Coronary artery (tissue), 2 donors: Measurements from ENCODE around the gene RBM7.

ENCODE experiments used
- DNase-seq: peaks from one replicate; pipeline ENCODE4 v3.0.0-alpha.2; 2017; ENCODE audit warnings: low spot score
- H3K27ac ChIP-seq, 2 donors: fragments of 200-600 bp; sonication (generic); one replicate each; pipeline ENCODE4 v1.5.1; 2016 to 2019
- H3K4me3 ChIP-seq: fragments of 200-600 bp; sonication (generic); 2 replicates; pipeline ENCODE4 v1.5.1; 2016; ENCODE audit warnings: mild to moderate bottlenecking, moderate library complexity
- TF ChIP-seq, protein P1 (sequence below): fragments of 200-600 bp; sonication (generic); IDR thresholded peaks from one replicate; pipeline ENCODE4 v1.5.1; 2019; ENCODE audit warnings: antibody characterized with exemption

The RBM7 gene

DNA sequence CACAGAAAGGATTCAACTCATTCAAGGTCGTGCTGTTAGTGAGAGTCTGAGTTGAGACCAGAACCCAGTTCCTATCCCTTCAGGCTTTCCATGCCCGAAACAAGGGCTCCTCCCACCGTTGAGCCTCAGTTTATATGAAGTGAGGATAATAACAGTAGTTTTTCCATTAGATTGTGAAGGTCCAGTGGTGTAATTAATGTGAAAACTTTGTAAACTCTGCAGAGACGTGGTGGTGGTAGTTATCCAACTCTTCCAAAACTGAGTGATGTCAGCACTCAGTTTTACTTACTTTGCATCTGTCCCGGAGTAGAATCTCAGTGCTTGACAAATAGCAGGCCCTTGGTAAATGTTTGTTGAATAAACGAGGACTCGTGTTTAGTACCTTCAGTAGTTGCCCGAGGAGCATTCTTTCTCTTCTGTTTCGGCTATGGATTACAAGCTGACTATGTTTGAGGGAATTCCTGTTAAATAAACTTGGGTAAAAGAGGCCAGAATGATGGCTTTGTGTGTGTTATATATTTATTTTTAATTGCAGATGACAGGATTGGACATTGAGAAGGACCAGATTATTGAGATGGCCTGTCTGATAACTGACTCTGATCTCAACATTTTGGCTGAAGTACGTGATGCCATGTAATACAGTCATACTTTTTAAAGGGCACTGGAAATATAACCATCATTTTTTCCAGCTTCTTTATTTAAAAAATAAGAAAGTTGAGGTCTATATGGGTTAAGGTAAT lies 39.8 kb downstream of the RBM7 start:
- peak overlapping the region; percentile 77 to 88 for H3K27ac ChIP-seq
- TF ChIP-seq, protein P1, sequence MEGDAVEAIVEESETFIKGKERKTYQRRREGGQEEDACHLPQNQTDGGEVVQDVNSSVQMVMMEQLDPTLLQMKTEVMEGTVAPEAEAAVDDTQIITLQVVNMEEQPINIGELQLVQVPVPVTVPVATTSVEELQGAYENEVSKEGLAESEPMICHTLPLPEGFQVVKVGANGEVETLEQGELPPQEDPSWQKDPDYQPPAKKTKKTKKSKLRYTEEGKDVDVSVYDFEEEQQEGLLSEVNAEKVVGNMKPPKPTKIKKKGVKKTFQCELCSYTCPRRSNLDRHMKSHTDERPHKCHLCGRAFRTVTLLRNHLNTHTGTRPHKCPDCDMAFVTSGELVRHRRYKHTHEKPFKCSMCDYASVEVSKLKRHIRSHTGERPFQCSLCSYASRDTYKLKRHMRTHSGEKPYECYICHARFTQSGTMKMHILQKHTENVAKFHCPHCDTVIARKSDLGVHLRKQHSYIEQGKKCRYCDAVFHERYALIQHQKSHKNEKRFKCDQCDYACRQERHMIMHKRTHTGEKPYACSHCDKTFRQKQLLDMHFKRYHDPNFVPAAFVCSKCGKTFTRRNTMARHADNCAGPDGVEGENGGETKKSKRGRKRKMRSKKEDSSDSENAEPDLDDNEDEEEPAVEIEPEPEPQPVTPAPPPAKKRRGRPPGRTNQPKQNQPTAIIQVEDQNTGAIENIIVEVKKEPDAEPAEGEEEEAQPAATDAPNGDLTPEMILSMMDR, result no peak
- peak overlapping the region; percentile 94 for H3K4me3 ChIP-seq
- no peak for DNase-seq

DNA sequence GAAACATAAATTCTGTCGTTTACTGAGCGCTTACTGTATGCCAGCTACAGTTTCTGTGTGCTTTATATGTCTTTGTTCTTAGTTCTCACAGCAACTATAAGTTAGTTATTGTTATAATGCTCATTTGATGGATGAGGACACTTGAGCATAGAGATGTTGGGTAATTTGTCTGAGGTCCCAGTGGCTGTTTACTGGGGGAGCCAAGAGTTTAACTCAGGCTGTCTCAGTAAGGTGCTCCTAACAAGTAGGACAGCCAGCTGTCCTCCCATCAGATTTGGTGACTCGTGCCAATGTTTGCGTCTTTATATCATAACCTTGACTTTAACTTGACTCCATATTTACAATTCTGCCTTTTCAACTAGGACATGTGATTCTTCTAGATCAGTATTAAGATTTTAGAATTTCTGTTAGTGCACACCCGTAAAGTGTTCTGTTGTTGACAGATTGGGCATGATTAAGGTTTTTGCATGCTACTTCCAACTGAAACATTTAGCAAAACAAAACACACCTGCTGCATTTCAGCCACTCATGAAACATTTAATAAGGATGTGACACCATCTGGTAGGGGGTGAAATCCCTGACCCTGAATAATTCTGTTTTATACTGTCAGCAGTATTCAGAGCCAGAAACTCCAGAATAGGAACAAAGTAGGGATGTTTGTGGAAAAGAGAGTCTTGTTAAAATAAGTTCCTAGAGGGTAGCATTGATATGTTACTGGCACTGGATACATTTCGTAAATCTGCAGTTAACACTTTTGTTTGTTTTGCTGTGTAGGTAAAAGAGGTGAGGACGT lies 40.7 kb downstream of the RBM7 start:
- TF ChIP-seq, protein P1, result no peak
- peak overlapping the region; percentile 4 to 77 for H3K27ac ChIP-seq
- no peak for DNase-seq
- peak overlapping the region; percentile 94 for H3K4me3 ChIP-seq

GRCh38 chr11:114441921-114442320 lies 41.5 kb downstream of the RBM7 start:
- Histone ChIP-seq H3K27ac (no peak overlapping the region), H3K4me3 (no peak overlapping the region)
- DNase-seq, result no peak
- TF ChIP-seq, protein P1, result no peak

DNA sequence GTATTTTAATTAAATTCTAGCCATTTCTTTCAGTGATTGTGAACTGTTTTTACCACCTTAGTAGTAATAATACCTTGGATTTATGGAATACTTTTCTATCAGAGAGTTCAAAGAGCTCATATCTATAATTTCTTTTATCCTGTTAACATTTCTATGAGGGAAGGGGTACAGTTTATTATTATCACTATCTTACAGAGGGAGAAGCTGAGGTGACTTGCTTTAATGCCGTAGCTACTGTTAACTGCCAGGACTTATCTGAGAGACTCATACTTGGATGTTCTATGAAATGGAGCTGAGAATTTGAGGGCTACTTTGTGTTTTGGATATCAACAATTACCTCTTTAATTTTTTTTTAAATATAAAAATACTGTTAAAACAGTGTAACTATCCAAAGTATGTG lies 42.1 kb downstream of the RBM7 start:
- DNase-seq, result no peak
- TF ChIP-seq, protein P1, result no peak
- Histone ChIP-seq H3K4me3 (no peak overlapping the region), H3K27ac (no peak overlapping the region)

- DNase-seq, result no peak
- TF ChIP-seq, protein P1, result no peak
- H3K4me3 ChIP-seq, result no peak overlapping the region
- H3K27ac ChIP-seq, result no peak overlapping the region
These were observed 47.0 kb downstream of the RBM7 start for GRCh38 chr11:114447444-114447843.

DNA sequence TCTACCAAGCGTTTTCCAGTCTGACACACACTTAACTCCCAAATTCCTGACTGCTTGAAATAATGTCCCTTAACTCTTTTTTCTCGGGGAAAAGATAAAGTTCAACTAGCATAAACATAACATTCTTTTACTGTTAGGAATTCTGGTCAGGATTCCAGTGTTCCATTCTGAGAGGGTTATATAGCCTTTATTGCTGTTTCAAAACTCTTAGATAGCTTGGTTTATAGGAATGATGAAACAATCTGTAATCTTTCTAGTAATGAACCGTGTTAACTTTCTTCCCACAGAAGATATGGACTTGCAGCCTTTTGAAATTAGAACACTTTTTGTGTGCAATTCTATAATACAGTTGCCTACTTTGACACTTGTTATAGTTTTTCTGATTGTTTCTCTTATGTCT lies 47.4 kb downstream of the RBM7 start:
- Histone ChIP-seq H3K4me3 (no peak overlapping the region), H3K27ac (no peak overlapping the region)
- no peak for DNase-seq
- TF ChIP-seq, protein P1, result no peak
